GM12878 (cell line): Measurements from ENCODE around the gene AURKA. TPM values are rescaled to one million over a fixed set of nuclear protein-coding genes. Genes with fewer than 3 reads are reported as not detected.

Source experiments
- SMARCA5 ChIP-seq: fragments of 450-650 bp; IDR thresholded peaks from 2 replicates; pipeline ENCODE4 v1.6.1; 2017; ENCODE audit warnings: mild to moderate bottlenecking
- SUPT20H ChIP-seq: IDR thresholded peaks from 2 replicates; pipeline ENCODE4 v1.6.1; 2011; ENCODE audit warnings: low read depth, mild to moderate bottlenecking, low read length, moderate library complexity, borderline replicate concordance; ENCODE audit not compliant: control insufficient read depth
- ZNF384 ChIP-seq: IDR thresholded peaks from 2 replicates; pipeline ENCODE4 v1.6.1; 2012; ENCODE audit warnings: low read depth, mild to moderate bottlenecking, low read length, improper control_type of control experiment, borderline replicate concordance
- polyA plus RNA-seq, 11 experiments: library from polyadenylated mRNA; depleted of rRNA in 4 of 11; unstranded in 6 of 11; stranded (reverse) in 5 of 11; fragments of >200 nt; fragmentation: Nextera tagmentation in 4 of 11; fragmentation: Illumina TruSeq in 1 of 11; extraction: Ambion mirVana in 4 of 11; extraction: Trizol in 1 of 11; gene quantifications; 1 replicate in 1 of 11; 2 replicates in 10 of 11; pipeline versions ENCODE4 v1.2.1 to v1.2.3, GENCODE V29; 2011 to 2016; ENCODE audit warnings: inconsistent platforms in 2 of 11, missing spikeins in 2 of 11, low read depth in 1 of 11
- total RNA-seq, 4 experiments: library from RNA; depleted of rRNA in 3 of 4; stranded (reverse); fragments of >200 nt in 3 of 4; fragmentation: Illumina TruSeq in 1 of 4; extraction: Trizol in 1 of 4; gene quantifications; 2 replicates each; pipeline versions ENCODE4 v1.2.1 to v1.2.3, GENCODE V29; 2013 to 2021
- TF ChIP-seq, protein P1 (sequence below): fragments of 450-650 bp; IDR thresholded peaks from 2 replicates; pipeline ENCODE4 v1.6.1; 2017; ENCODE audit warnings: mild to moderate bottlenecking
- TF ChIP-seq, protein P2 (sequence below): fragments of 450-650 bp; formaldehyde crosslinking; IDR thresholded peaks from 2 replicates; pipeline ENCODE4 v1.5.0; 2022; ENCODE audit warnings: mild to moderate bottlenecking, missing genetic modification characterization
- TF ChIP-seq, protein P3 (sequence below), 3 experiments: IDR thresholded peaks in 2 of 3; conservative IDR thresholded peaks in 1 of 3; 2 replicates each; pipeline ENCODE4 v1.5.1; 2011; ENCODE audit warnings: low read depth in 3 of 3, low read length in 3 of 3, mild to moderate bottlenecking in 3 of 3, control low read depth in 2 of 3, moderate library complexity in 2 of 3, inconsistent platforms in 1 of 3, mixed read lengths in 1 of 3; ENCODE audit not compliant: control insufficient read depth in 2 of 3, insufficient read depth in 1 of 3; ENCODE audit errors: extremely low read depth in 1 of 3

Gene AURKA
- total and polyA plus RNA-seq, 10 of the 15 experiments (the other 5 are each of a cell fraction or from before 2014, with no cell fraction given) = 57.3 to 122 (median 73.4) TPM

DNA sequence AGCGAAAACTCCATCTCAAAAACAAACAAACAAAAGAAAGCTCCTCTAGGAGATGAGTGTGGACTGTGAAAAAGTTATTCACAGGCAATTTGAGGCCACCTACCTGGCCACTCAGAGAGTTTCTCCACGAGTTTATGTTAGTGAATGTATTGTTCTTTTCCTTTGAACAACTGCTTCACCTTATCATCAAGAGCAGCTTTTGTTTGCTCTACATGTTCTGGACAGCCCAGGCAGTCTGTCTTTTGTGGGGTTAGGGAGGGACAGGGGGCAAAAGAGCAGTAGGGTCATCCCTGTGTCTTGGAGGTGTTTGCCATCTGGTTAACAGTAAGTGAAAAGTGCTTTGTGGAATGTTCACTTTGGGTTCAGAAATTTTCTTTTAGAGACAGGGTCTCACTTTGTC is 28.0 kb upstream of the AURKA start (continued):
- TF ChIP-seq, protein P1, sequence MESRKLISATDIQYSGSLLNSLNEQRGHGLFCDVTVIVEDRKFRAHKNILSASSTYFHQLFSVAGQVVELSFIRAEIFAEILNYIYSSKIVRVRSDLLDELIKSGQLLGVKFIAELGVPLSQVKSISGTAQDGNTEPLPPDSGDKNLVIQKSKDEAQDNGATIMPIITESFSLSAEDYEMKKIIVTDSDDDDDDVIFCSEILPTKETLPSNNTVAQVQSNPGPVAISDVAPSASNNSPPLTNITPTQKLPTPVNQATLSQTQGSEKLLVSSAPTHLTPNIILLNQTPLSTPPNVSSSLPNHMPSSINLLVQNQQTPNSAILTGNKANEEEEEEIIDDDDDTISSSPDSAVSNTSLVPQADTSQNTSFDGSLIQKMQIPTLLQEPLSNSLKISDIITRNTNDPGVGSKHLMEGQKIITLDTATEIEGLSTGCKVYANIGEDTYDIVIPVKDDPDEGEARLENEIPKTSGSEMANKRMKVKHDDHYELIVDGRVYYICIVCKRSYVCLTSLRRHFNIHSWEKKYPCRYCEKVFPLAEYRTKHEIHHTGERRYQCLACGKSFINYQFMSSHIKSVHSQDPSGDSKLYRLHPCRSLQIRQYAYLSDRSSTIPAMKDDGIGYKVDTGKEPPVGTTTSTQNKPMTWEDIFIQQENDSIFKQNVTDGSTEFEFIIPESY = no peak
- TF ChIP-seq SUPT20H (no peak), SMARCA5 (no peak), ZNF384 (no peak)
- TF ChIP-seq, protein P2, sequence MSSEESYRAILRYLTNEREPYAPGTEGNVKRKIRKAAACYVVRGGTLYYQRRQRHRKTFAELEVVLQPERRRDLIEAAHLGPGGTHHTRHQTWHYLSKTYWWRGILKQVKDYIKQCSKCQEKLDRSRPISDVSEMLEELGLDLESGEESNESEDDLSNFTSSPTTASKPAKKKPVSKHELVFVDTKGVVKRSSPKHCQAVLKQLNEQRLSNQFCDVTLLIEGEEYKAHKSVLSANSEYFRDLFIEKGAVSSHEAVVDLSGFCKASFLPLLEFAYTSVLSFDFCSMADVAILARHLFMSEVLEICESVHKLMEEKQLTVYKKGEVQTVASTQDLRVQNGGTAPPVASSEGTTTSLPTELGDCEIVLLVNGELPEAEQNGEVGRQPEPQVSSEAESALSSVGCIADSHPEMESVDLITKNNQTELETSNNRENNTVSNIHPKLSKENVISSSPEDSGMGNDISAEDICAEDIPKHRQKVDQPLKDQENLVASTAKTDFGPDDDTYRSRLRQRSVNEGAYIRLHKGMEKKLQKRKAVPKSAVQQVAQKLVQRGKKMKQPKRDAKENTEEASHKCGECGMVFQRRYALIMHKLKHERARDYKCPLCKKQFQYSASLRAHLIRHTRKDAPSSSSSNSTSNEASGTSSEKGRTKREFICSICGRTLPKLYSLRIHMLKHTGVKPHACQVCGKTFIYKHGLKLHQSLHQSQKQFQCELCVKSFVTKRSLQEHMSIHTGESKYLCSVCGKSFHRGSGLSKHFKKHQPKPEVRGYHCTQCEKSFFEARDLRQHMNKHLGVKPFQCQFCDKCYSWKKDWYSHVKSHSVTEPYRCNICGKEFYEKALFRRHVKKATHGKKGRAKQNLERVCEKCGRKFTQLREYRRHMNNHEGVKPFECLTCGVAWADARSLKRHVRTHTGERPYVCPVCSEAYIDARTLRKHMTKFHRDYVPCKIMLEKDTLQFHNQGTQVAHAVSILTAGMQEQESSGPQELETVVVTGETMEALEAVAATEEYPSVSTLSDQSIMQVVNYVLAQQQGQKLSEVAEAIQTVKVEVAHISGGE = no peak
- TF ChIP-seq, protein P3, sequence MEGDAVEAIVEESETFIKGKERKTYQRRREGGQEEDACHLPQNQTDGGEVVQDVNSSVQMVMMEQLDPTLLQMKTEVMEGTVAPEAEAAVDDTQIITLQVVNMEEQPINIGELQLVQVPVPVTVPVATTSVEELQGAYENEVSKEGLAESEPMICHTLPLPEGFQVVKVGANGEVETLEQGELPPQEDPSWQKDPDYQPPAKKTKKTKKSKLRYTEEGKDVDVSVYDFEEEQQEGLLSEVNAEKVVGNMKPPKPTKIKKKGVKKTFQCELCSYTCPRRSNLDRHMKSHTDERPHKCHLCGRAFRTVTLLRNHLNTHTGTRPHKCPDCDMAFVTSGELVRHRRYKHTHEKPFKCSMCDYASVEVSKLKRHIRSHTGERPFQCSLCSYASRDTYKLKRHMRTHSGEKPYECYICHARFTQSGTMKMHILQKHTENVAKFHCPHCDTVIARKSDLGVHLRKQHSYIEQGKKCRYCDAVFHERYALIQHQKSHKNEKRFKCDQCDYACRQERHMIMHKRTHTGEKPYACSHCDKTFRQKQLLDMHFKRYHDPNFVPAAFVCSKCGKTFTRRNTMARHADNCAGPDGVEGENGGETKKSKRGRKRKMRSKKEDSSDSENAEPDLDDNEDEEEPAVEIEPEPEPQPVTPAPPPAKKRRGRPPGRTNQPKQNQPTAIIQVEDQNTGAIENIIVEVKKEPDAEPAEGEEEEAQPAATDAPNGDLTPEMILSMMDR (IDR thresholded peaks at IDR 0.05 in 2 of 3, conservative IDR thresholded peaks at IDR 0.05 in 1 of 3; ENCODE audit: control insufficient read depth in 2 of 3, extremely low read depth in 1 of 3, insufficient read depth in 1 of 3, low read depth in 3 of 3, low read length in 3 of 3) = no peak
- TF ChIP-seq, all 136 proteins: peak for 0
